Stimulated activated CD4-positive, alpha-beta T cell treated with anti-CD3 and anti-CD28 coated beads, Interleukin-2, amount 100 ng/mL, for 48 hours (primary cell): ENCODE data around the gene GPRC5C.

ENCODE experiments used
- DNase-seq, 2 donors: peaks; one replicate each; pipeline ENCODE4 v3.0.0-alpha.2; 2020

GPRC5C gene

GRCh38 chr17:74453665-74454196 is 21.8 kb downstream of the GPRC5C start:
- DNase-seq = peak; percentile 65 to 69

DNA sequence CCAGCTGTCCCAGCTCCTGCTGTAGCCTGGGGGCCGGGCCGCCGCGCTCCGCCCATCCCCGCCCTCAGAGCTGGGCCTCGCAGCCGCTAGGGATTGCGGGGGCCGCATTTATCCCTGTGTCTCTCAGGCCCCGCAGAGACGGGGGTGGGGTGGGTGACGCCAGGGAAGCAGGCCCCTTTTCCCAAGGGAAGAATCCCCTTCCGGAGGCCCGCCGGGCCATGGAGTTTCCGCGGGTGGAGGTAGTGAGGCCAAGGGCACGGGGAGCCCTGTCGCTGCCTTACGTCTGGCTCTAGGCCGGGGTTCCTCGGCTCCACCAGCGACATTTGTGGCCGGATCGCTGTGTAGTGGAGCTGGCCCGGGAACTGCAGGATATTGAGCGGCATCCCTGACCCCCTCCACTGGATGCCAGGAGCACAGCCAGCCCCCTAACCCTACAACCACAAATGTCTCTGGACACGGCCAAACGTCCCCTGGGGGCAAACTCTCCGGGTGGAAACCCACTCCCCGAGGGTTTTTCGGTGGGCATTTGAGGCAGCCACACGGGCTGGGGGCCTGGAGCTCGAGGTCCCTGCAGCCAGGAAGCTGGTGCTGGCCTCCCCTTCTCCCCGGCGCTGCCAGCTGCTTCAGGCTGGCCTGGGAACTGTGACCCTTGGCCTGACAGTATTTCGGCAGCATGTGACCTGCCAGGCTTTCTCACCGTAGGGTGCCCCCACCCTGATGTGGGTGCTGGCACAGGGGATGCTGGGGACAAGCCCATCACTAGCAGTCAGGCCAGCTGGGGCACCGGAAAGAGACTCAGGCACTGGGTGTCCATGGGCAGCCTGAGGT is 22.5 kb downstream of the GPRC5C start:
- DNase-seq = no peak

DNA sequence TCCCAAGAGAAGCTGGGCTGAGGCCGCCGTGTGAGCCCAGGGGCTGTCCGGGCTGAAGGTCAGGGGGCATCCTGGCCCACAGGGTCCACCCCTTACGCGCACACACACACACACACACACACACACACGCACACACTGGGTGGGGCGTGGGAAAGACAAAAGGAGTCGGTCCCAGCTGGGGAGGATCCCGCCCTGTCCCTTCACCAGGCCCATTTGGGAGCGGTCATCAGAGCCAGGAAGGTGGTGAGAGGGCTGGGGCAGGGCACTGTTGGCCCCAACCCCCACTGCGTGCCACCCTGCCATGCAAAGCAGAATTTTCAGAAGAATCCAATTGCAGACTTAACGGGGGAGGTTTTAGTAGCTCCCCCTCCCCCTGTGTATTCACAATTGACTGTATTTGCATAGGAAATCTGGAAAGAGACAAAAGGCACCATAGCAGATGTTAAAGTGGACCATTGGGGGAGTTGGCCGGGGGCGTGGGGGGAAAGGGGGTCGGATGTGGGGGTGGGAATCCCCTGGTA is 23.2 kb downstream of the GPRC5C start:
- DNase-seq = no peak

- no peak for DNase-seq
These were observed 23.9 kb downstream of the GPRC5C start for GRCh38 chr17:74455821-74456220.

GRCh38 chr17:74457146-74457819 is 25.4 kb downstream of the GPRC5C start:
- DNase-seq = peak; percentile 74 to 75

- DNase-seq = no peak
These were observed 25.9 kb downstream of the GPRC5C start for GRCh38 chr17:74457820-74458166.

DNA sequence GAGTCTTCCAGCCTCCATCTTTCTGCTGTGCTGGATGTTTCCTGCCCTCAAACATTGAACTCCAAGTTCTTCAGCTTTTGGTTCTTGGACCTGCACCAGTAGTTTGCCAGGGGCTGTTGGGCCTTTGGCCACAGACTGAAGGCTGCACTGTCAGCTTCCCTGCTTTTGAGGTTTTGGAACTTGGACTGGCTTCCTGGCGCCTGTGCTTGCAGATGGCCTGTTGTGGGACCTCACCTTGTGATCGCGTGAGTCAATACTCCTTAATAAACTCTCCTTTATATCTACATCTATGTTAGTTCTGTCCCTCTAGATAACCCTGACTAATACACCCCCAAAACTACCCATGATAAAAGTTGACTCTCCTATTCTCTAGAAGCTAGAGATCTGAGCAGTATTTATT is 26.9 kb downstream of the GPRC5C start:
- DNase-seq = no peak

- DNase-seq = no peak
These were observed 27.7 kb downstream of the GPRC5C start for GRCh38 chr17:74459622-74460021.

- no peak for DNase-seq
These were observed 28.4 kb downstream of the GPRC5C start for GRCh38 chr17:74460241-74460640.

- DNase-seq = no peak
These were observed 29.1 kb downstream of the GPRC5C start for GRCh38 chr17:74460996-74461395.

GRCh38 chr17:74461611-74462010 is 29.7 kb downstream of the GPRC5C start:
- DNase-seq = no peak

DNA sequence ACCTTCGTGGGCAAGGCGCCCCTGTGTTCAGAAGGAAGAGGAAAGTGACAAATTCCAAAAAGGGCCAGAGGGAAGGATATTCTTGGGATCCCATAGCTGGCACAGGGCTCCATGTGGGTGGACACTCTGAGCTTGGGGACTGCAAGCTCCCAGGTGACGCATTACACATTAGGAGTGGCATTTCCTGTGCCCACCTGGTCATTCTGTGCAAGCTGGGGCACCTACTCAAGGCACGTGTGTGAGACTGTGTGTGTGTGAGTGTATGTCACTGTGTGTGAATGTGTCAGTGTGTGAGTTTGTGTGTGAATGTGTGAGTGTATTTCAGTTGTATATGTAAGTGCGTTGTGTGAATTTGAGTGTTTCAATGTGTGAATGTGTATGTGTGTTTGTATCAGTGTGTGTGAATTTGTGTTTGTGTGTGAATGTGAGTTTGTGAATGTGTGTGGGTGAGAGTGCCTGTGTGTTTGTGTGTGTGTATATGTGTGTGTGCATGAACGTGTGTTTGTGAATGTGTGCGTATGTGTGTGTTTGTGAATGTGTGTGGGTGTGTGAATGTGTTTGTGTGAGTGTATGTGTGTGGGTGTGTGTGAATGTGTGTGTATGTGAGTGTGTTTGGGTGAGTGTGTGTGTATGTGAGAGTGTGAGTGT is 33.0 kb downstream of the GPRC5C start:
- DNase-seq = no peak

DNA sequence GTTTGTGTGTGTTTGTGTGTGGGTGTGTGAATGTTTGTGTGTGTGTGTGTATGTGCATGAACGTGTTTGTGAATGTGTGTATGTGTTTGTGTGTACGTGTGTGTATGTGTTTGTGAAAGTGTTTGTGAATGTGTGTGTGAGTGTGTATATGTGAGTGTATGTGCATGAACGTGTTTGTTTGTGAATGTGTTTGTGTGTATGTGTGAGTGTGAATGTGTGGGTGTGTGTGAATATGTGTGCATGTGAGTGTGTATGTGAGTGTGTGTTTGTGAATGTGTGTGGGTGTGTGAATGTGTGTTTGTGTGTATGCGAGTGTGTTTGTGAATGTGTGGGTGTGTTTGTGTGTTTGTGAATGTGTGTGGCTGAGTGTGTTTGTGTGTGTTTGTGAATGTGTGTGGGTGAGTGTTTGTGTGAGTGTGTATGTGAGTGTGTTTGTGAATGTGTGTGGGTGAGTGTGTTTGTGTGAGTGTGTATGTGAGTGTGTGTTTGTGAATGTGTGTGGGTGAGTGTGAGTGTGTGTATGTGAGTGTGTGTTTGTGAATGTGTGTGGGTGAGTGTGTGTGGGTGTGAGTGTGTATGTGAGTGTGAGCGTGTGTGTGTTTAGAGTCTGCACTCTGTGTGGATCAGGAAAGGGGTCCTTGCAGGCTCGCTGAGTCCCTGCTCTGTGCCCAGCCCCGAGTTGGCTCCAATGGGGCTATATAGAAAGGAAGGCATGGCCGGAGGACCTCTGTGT is 33.7 kb downstream of the GPRC5C start:
- DNase-seq = no peak

DNA sequence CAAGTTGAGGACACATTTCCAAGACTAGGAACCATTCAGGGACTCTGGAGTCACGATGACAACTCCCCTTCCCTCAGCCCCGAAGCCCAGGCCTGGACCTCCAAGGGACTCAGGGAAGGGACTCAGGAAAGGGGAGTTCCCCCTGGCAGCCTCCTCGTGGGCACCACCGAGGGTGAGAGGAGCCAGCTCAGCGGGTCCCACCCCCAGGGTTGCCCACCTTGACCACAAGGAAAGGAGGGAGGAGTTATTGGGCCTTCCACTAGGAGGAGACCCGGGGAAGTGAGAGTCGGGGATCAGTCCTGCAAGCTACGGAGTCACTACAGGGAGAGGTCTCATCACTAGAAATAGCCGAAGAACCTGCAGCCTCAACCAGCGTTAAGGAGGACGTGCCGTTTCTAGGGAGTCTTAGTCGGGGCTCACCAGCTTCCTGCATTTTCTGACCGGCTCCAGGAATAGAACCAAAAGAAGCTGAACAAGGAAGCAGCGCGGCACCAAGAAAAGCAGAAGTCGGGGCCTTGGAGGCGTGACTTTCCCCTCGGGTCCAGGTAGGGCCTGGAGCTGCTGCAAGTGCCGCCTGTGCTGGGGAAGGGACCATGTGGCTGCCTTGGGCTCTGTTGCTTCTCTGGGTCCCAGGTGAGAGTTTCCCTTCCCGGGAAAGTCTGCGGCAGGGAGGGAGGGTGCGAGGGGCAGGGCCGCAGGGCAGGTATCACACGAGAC is 34.4 kb downstream of the GPRC5C start, which contains the start of gene CD300A:
Gene CD300A, plus strand, starts transcription at position 524 of the 717 bp plus-strand sequence. Its CDS starts 70 bp downstream, at position 594.
- no peak for DNase-seq

DNA sequence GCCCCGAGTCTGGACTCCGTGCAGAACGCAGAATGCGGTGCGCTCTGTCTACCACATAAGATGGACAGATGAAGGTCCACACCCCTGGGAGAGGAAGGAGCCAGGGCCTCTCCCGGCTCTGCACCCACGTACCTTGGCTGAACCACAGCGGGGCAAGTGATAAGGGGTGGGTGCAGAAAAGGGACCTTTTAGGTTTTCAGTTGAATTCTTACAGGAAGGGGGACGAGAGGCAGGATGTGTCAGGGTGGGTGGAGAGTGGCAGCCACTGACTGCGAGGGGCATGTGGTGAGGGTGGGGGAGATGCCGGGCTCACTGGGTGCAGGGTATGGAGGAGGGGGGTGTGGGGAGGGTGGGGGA is 34.9 kb downstream of the GPRC5C start:
- DNase-seq = no peak

- no peak for DNase-seq
These were observed 35.5 kb downstream of the GPRC5C start for GRCh38 chr17:74467221-74467951.

DNA sequence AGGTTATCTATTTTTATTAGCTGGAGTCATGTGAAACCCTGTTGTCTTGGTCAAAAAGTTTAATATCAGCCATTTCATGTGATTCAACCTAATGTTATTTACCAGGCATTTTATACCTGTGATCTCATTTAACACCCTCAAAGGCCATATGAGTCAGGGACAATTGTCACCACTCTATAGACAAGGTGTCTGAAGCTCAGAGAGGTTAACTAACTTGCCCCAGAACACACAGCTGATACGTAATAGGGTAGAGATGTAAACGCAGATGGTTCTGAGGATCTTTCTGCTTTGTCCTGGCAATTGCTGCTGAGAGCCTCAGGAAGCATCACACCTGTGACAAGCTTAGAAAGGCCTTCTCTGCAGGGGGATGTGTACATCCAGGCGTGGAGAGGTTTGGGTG is 39.5 kb downstream of the GPRC5C start:
- no peak for DNase-seq

DNA sequence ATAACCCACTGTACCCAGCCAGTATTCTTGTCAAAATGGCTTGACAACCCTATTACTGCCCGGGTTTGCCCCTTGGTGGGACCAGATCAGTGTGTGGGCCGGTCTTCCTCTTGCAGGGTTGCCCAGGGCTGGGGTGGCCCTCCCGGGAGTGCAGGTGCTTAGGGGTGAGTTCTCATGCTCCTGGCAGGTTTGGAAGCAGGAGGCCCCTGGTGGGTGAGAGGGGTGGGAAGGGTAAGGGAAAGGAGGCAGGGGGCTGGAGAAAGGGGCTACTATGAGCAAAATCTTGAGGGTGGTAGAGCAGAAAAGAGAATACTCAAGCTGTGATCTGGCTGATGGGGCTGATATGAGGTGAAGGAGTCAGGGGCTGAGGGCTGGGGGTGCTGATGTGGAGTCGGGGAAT is 41.0 kb downstream of the GPRC5C start:
- DNase-seq = no peak

DNA sequence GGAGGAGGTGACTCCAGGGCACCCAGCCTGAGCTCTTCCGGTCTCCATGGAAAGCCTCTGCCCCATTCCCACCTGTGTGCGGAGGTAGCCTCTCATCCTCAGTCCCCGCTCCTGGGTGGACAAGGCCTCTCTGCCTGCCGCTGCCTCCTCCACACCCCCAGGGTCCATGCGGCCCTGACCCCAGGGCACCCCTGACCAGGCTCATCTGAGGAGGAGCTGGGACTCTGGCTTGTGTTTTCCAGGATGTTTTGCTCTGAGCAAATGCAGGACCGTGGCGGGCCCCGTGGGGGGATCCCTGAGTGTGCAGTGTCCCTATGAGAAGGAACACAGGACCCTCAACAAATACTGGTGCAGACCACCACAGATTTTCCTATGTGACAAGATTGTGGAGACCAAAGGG is 41.4 kb downstream of the GPRC5C start:
- DNase-seq = no peak

DNA sequence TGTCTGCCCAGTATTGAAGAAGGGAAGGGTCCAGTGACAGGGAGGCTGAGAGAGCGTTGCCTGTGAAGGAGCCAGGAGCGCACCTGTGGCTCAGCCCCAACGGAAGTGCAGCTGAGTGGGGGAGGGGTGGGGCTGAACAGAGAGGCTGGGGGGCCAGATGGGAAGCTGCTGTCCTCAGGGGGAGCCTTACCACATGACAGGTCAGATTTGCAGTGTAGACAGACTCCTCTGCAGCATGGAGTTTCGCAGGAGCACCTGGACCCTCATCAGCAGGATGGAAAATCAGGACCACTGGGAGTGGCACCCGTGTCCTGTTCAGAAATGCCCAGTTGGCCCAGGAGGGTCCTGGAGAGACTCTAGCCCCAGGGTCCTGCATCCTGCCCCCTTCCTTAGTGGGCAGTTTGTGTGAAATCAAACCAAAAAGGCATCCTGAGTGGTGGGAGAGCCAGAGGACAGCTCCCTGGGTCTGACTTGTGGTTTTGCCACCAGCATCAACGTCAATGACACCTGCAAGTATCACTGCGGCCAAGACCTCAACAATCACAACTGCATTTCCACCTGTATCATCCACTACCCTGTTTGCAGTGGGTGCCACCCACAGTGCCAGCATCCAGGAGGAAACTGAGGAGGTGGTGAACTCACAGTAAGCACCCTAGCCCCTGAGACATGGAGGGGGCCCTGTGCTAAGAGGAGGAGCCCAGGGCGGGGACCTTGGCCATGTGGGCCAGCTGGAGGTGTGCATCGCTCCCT is 42.3 kb downstream of the GPRC5C start:
- DNase-seq = no peak

DNA sequence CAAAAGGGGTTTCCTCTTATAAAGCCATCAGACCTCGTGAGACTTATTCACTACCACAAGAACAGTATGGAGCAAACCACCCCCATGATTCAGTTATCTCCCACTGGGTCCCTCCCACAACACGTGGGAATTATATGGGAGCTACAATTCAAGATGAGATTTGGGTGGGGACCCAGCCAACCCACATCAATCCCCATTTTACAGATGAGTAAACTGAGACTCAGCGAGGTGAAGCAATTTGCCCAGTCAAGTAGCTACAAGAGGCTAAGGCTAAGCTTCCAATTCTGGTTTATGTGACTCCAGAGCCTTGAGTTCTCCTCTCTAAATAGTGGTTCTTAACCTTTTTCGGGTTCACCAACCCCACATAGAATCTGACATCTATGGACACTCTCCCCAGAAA is 43.3 kb downstream of the GPRC5C start:
- DNase-seq = no peak
